GM12872 (cell line): Measurements from ENCODE around the gene YEATS2.

ENCODE experiments used
- CTCF ChIP-seq: IDR thresholded peaks from 3 replicates; pipeline ENCODE4 v1.5.1; 2011; ENCODE audit warnings: low read depth, mild to moderate bottlenecking, low read length, moderate library complexity; ENCODE audit not compliant: insufficient read depth

YEATS2 gene

GRCh38 chr3:183833516-183833915 is 135.9 kb downstream of the YEATS2 start:
- no peak for TF ChIP-seq CTCF

- TF ChIP-seq CTCF, result no peak
These were observed 139.8 kb downstream of the YEATS2 start for GRCh38 chr3:183837390-183837789.

- TF ChIP-seq CTCF, result no peak
These were observed 140.3 kb downstream of the YEATS2 start for GRCh38 chr3:183837894-183838293.

GRCh38 chr3:183839751-183840150 is 142.2 kb downstream of the YEATS2 start:
- TF ChIP-seq CTCF, result no peak

GRCh38 chr3:183844606-183845005 is 147.0 kb downstream of the YEATS2 start:
- TF ChIP-seq CTCF, result no peak

- TF ChIP-seq CTCF, result no peak
These were observed 147.5 kb downstream of the YEATS2 start for GRCh38 chr3:183845090-183845489.

- TF ChIP-seq CTCF, result no peak
These were observed 148.2 kb downstream of the YEATS2 start for GRCh38 chr3:183845608-183846288.
